Measurements from ENCODE around the gene PRCC.

PRCC gene

DNA sequence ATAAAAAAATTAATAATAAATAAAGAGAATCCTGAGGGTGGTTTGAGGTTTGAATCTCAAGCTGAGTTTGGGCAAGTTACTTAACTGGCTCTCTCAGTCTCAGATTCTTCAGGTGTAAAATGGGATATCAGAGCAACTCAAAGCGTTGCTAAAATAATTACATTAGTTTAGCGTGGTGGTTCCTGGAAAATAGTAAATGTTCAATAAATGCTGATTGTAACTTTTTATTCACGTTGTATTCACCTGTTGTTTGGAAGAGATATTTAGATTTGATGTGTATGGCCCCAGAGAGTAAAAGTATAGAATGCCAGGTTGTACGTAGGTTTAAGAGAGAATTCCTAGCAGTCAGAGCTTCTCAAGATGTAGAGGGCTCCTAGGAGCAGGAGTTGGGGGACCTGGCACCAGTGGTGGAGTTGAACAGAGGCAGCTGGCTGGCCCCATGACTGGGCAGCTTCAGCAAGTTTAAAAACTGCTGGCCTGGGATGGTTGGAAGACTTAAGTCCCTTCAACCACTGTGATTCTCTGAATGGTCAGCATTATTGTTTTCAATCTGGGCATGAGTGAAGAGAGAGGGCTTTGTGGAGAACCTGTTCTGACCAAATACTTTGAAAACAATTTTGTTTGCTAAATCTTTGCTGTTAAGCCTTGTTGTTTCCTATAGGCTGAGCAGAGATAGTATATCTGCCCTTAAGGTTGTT, 22.4 kb downstream of the PRCC start:
- H3K4me3 ChIP-seq (ENCODE audit: low read depth, low read length), result no peak overlapping the region
- TF ChIP-seq, protein P1, sequence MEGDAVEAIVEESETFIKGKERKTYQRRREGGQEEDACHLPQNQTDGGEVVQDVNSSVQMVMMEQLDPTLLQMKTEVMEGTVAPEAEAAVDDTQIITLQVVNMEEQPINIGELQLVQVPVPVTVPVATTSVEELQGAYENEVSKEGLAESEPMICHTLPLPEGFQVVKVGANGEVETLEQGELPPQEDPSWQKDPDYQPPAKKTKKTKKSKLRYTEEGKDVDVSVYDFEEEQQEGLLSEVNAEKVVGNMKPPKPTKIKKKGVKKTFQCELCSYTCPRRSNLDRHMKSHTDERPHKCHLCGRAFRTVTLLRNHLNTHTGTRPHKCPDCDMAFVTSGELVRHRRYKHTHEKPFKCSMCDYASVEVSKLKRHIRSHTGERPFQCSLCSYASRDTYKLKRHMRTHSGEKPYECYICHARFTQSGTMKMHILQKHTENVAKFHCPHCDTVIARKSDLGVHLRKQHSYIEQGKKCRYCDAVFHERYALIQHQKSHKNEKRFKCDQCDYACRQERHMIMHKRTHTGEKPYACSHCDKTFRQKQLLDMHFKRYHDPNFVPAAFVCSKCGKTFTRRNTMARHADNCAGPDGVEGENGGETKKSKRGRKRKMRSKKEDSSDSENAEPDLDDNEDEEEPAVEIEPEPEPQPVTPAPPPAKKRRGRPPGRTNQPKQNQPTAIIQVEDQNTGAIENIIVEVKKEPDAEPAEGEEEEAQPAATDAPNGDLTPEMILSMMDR (IDR thresholded peaks at IDR 0.05; ENCODE audit: borderline replicate concordance, insufficient read depth, low read depth, low read length), result no peak

DNA sequence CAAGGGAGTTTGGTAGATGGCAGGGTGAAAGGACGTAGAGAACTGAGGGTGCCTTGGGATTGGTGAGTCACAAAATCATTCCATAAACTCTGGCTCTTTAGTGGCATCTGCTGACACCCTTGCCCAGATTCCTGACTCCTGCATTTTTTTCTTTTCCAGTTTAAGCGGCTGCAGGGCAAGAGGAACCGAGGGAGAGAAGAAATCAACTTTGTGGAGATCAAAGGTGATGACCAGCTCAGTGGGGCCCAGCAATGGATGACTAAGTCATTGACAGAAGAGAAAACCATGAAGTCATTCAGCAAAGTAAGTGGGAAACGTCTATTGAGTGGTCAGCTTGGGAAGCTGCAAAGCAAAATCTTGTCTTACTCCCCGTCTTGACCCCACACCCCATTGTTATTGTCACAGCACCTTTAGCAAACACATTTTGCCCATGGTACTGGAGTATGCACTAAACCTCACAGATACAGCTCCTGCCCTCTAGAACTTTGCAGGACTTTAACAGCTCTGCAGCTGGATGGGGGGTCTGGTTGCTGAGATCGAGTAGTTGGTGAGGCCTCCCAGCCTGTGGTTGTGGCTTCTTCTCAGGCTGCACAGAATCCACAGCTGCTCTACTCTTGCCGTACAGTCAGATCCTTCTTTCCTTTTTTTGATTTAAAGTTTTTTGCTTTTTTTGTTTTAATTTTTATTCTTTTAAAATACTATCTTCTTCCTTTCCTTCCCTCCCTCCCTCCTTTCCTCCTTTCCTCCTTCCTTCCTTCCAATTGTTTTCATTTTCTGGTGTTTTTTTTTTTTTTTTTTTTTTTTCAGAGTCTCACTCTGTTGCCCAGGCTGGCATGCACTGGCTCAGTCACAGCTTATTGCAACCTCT, 27.4 kb downstream of the PRCC start:
- TF ChIP-seq, protein P1 (IDR thresholded peaks at IDR 0.05; ENCODE audit: borderline replicate concordance, insufficient read depth, low read depth, low read length), result no peak

DNA sequence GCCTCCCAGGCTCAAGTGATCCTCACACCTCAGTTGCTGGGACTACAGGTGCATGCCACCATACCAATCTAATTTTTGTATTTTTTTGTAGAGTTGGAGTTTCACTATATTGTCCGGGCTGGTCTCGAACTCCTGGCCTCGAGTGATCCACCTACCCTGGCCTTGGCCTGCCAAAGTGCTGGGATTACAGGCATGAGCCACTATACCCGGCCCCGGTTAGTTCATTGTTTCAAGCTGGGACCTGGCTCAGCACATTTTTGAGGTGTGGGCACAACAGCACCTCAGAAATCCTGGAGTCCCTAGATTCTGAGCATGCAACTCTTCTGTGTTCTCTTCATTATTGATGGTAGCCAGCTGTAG, 28.0 kb downstream of the PRCC start:
- no peak overlapping the region for H3K4me3 ChIP-seq (ENCODE audit: low read depth, low read length)
- TF ChIP-seq, protein P1 (IDR thresholded peaks at IDR 0.05; ENCODE audit: borderline replicate concordance, insufficient read depth, low read depth, low read length), result no peak

More for the DNA sequence above, 27.4 kb downstream of the PRCC start:
- no peak overlapping the region for H3K4me3 ChIP-seq (ENCODE audit: low read depth, low read length)

DNA sequence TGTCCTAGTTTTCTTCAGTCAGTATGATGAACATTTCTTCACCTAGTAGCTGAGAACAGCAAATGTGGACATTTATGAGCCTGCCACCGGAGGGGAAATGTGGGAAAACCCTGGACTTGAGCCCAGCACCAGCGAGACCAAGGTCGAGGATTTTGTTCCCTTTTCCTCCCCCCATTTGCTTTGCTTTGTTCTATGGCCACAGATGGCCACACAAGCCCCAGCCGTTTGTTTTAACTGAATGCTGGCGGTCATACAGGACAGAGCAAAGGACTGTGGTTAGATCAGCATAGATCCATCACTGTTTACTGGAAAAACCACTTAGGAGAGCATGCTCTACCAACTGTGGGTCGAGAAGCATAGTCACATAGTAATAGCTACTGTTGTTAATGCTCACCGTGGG, 28.5 kb downstream of the PRCC start:
- H3K4me3 ChIP-seq (ENCODE audit: low read depth, low read length), result no peak overlapping the region
- TF ChIP-seq, protein P1 (IDR thresholded peaks at IDR 0.05; ENCODE audit: borderline replicate concordance, insufficient read depth, low read depth, low read length), result no peak

DNA sequence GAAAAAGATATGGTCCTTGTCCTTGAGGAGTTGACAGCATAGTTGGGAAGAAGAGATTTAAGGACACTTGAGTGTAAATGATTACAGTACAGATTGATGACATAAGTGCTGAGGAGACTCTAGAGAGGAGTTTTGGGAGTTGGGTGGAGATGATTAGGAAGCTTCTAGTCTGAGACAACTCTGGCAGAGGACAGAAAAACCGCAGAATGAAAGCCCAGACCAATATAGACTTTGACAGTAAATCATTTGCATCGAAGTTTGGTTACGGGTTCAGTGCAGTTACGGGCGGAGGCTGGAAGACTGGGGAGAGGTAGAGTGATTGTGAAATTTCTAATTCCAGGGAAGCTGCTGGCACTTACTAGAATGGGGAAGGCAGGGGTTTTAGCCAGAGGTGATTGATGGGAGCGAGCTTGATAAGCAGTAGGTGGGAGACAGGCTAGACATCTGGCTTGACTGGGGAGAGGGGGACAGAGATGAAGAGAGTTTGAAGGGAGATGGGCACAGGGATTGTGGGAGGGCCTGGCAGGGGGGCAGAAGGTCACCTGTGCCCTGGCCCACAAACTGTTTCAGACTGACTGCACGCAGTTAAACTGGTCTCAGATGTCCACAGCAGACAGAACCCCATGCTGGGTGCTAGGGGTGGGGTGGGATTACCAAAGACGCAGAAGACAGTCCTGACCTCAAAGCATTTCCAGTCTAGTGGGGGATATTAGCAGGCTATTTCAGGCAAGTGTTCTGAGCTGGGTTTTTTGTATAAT, 29.2 kb downstream of the PRCC start:
- TF ChIP-seq, protein P1 (IDR thresholded peaks at IDR 0.05; ENCODE audit: borderline replicate concordance, insufficient read depth, low read depth, low read length), result no peak
- H3K4me3 ChIP-seq (ENCODE audit: low read depth, low read length), result no peak overlapping the region

DNA sequence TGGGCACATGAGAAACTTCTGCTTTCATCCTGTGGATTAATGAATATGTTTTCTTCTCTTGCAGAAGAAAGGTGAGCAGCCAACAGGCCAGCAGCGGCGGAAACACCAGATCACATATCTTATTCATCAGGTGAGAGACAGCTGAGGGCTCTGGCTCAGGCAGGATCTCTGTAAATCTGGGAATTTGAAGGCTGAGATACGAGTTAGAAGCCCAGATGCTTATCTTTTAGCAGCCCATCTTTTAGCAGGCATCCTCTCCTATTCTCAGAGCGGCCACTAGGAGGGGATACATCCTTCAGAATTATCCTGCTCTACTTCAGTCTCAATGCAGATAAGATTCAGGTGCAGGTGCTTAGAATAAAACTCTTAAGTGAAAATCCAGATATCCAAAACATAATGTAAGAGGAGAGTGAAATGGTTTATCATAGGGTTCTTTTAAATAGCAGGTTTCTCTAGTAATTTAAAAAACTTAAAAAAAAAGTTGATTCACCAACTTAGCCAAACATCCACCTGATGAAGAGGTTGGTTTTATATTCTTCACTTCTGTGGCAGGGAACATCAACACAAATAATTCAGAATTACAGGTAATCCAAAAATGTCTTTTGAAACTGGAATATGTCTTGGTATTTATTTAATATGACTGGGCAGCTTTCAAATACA, 30.0 kb downstream of the PRCC start:
- H3K4me3 ChIP-seq (ENCODE audit: low read depth, low read length), result no peak overlapping the region
- TF ChIP-seq, protein P1 (IDR thresholded peaks at IDR 0.05; ENCODE audit: borderline replicate concordance, insufficient read depth, low read depth, low read length), result peak; percentile 71
